HFFc6 (cell line): ENCODE measurements around the gene CAVIN1. TPM values are rescaled to one million over a fixed set of nuclear protein-coding genes. Genes with fewer than 3 reads are reported as not detected.

Experiments used
- DNase-seq: peaks from one replicate; pipeline ENCODE4 v3.0.0-alpha.2; 2018
- H3K27ac Mint-ChIP-seq: 2 replicates; pipeline ENCODE4 v1.8.0; 2020; ENCODE audit warnings: mild to moderate bottlenecking, mixed read lengths
- H3K27me3 Mint-ChIP-seq: 2 replicates; pipeline ENCODE4 v1.8.0; 2021; ENCODE audit warnings: mild to moderate bottlenecking, moderate library complexity, mixed read lengths; ENCODE audit not compliant: insufficient read depth
- H3K36me3 Mint-ChIP-seq: 2 replicates; pipeline ENCODE4 v1.8.0; 2021; ENCODE audit warnings: low read depth, mixed read lengths
- H3K4me1 Mint-ChIP-seq: 2 replicates; pipeline ENCODE4 v1.8.0; 2020; ENCODE audit warnings: low read depth, mixed read lengths
- H3K4me3 Mint-ChIP-seq: 2 replicates; pipeline ENCODE4 v1.8.0; 2020; ENCODE audit warnings: mild to moderate bottlenecking, moderate library complexity, mixed read lengths
- H3K9me3 Mint-ChIP-seq: 2 replicates; pipeline ENCODE4 v1.8.0; 2020; ENCODE audit warnings: mild to moderate bottlenecking, mixed read lengths
- CTCF ChIP-seq: fragments of 200-600 bp; sonication (generic); IDR thresholded peaks from 2 replicates; pipeline ENCODE4 v1.5.0; 2021; ENCODE audit warnings: antibody characterized with exemption, mild to moderate bottlenecking
- total RNA-seq, 6 experiments: library from RNA; stranded (reverse); fragmentation: NEBNext Ultra II Directional; extraction: Animal tissue kit (Norgen Biotek cat#: 25700); gene quantifications; 2 replicates in 1 of 6; 3 replicates in 5 of 6; pipeline ENCODE4 v1.2.3, GENCODE V29; 2021

Gene CAVIN1
- total RNA-seq, 6 experiments from 2014 or later: 1,059 to 1,221 (median 1,100) TPM

GRCh38 chr17:42389899-42390298 is 33.2 kb downstream of the CAVIN1 start:
- Mint-ChIP-seq H3K9me3 (no peaks in the 10 kb centered on the region), H3K4me1 (peaks cover 27% of the 10 kb centered on the region), H3K27me3 (peaks cover 3% of the 10 kb centered on the region), H3K36me3 (peaks cover 5% of the 10 kb centered on the region), H3K27ac (peak overlapping the region; percentile 95; the same call in 1 of the 2 replicates), H3K4me3 (no peak overlapping the region)
- no peak for TF ChIP-seq CTCF
- no peak for DNase-seq

GRCh38 chr17:42389135-42389417 is 34.0 kb downstream of the CAVIN1 start:
- Mint-ChIP-seq H3K36me3 (peaks cover 5% of the 10 kb centered on the region), H3K27ac (peak overlapping the region; percentile 95), H3K9me3 (no peaks in the 10 kb centered on the region), H3K4me1 (peaks cover 27% of the 10 kb centered on the region), H3K27me3 (peaks cover 3% of the 10 kb centered on the region), H3K4me3 (peak overlapping the region; percentile 99)
- TF ChIP-seq CTCF: no peak
- no peak for DNase-seq

- Mint-ChIP-seq H3K4me3 (peak within 1 kb of the TSS; percentile 99), H3K9me3 (no peaks in the 10 kb centered on the region), H3K36me3 (peaks cover 5% of the 10 kb centered on the region), H3K4me1 (peaks cover 27% of the 10 kb centered on the region), H3K27me3 (peaks cover 3% of the 10 kb centered on the region), H3K27ac (peak within 1 kb of the TSS; percentile 95)
- TF ChIP-seq CTCF: peak; percentile 7; the same call in 1 of the 2 replicates
- peak; percentile 100 for DNase-seq
Measured at GRCh38 chr17:42388381-42389134, 34.5 kb downstream of the CAVIN1 start, which contains the start of gene STAT3. STAT3 (minus strand) TSS chr17:42388442; CDS start chr17:42348516, 39,926 bp downstream.

GRCh38 chr17:42387661-42388380 is 35.2 kb downstream of the CAVIN1 start:
- Mint-ChIP-seq H3K27ac (peak overlapping the region; percentile 93), H3K4me1 (peaks cover 27% of the 10 kb centered on the region), H3K4me3 (peak overlapping the region; percentile 99), H3K9me3 (no peaks in the 10 kb centered on the region), H3K27me3 (peaks cover 3% of the 10 kb centered on the region), H3K36me3 (peaks cover 5% of the 10 kb centered on the region)
- no peak for DNase-seq
- TF ChIP-seq CTCF: no peak

GRCh38 chr17:42386777-42387657 is 36.0 kb downstream of the CAVIN1 start:
- H3K9me3 Mint-ChIP-seq: no peaks in the 10 kb centered on the region
- peak overlapping the region; percentile 93 for H3K27ac Mint-ChIP-seq
- peaks cover 35% of the 10 kb centered on the region for H3K4me1 Mint-ChIP-seq
- H3K27me3 Mint-ChIP-seq: peaks cover 3% of the 10 kb centered on the region; the same call in 1 of the 2 replicates
- peaks cover 9% of the 10 kb centered on the region for H3K36me3 Mint-ChIP-seq
- no peak for DNase-seq
- TF ChIP-seq CTCF: no peak
- peak overlapping the region; percentile 99 for H3K4me3 Mint-ChIP-seq
